Activated CD8-positive, alpha-beta memory T cell treated with anti-CD3 and anti-CD28 coated beads, Interleukin-2, amount 50 U/mL, for 24 hours (primary cell): ENCODE data around the gene PIAS4.

Source experiments
- DNase-seq: peaks from one replicate; pipeline ENCODE4 v3.0.0-alpha.2; 2020; ENCODE audit errors: extremely low read depth

PIAS4 gene

DNA sequence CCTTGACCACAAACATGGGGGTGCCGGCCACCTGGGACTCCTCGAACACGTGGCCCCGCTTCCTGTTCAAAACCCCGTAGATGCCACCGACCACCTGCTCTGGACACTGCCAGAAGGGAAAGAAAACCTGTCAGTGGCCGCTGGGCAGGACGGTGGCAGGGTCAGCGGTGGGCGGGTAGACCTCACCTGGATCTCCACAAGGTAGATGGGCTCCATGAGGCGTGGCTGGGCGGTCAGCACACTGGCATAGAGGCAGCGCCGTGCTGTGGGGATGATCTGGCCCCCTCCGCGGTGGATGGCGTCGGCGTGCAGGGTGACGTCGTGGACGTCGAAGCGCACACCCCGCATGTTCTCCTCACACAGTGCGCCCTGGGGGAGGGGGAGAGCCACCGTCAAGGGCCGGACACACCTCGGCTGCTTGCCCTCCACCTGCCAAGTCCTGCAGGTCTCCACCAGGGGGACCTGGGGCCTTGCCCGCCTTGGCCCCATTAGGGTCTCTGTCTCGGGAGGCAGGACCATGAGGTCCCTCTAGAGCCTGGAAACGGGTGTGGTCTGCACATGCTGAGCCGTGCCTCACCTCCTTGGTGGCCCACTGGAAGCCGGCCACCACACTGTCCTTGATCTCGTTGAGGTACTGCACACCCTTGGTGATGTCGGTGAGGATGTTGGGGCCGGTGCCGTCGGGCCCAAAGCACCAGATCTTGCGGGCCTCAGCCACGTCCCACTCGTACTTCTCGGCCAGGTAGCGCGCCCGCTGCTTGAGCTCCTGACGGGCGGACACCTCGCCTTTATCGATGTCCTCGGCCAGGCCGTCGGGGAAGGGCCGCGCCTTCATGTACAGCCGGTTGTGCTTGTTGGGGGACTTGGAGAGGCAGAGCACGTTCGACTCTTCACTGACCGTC lies 30.0 kb upstream of the PIAS4 start:
- DNase-seq: no peak

DNA sequence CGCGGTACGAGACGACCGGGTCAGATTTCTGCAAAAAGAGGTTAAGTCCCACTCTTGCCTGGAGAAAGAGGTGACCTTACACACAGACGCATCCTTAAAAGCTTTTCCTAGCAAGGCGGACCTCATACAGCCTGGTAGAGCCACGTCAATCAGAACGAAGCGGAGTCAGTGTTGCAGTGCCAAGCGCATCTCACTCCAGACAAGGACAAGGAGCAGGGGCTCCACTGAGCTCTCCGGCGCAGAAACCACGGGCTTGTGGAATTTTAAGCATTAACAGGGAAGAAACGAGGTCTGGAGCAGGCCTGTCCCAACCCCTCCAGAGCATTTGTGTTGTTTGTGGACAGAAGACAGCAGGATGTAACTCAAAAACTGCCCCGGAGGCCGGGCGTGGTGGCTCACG lies 29.4 kb upstream of the PIAS4 start:
- DNase-seq: no peak

DNA sequence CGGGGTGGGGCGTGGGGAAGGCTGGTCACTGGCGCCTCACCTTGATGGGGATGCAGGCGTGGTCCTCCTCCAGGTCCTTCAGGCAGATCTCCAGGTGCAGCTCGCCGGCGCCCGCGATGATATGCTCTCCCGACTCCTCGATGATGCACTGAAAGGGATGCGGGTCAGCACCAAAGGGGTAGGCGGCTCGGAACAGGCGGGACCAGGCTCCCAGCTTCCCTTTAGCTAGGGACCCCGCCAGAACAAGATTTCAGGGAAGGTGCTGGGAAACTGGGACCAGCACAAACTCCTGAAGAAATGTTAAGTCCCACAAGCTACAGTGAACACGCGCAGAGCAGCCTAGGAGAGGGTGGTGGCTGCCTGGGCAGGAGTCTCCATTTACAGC lies 28.3 kb upstream of the PIAS4 start:
- no peak for DNase-seq

DNA sequence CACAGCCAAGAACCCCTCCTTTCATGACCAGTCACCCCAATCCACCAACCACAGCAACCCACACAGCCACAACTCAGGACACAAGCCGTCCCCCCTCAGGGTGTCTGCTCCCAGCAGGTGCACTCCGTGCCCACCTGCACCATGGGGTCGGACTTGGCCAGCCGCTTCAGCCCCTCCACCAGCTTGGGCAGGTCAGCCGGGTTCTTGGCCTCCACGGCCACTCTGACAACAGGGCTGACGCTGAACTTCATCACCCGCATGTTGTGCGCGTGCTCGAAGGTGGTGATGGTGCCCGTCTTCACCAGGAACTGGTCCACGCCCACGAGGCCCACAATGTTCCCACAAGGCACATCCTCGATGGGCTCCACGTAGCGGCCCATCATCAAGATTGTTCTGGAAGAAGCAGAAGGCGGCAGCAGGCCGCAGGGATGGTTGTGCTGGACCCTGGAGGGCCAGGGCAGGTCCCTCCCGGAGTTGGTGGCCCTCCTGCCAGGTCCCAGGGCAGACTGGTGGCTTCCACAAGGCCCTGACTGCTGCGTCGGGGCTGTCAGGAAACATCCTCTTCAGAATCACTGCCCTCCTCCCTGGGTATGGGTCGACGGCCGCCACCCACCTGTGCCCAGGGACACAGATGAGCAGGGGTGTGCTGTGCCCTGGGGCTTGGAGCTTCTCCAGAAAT lies 27.7 kb upstream of the PIAS4 start:
- DNase-seq: no peak

DNA sequence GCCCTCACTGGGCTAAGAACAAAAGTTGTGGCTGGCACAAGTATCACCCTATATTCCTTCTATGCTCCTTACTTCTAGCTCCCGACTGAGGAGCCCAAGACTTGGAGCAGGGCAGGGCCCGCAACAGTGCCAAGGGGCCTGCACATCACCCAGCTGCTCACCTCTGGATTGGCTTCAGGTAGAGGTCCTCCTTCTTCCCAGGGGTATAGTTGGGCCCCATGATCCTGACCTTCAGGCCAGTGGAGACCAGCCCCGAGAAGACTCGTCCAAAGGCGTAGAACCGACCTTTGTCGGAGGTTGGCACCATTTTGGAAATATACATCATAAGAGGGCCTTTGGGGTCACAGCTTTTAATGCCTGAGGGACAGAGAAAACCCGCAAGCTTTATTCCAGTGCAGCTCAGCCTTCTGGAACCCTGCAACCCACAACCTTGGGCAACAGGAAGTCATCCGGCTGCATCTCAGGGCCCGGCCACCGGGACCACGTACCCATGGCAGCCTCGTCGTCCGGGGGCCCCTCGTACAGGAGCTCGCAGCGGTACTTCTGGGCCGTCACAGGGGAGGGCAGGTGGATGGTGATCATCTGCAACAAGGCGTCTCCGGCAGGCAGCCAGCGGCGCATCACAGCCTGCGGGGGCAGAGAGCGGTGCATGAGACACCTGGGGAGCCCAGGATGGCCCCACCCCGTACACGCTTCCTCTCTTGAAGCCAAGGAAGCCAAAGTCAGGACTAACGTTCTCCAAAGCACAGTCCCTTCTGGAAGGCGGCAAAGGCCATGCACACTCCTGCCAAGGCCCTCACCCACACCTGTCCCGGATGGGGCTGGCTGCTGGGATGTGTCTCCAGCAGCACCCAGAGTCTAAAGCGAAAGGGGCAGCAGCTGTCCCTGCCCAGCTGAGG lies 26.9 kb upstream of the PIAS4 start:
- no peak for DNase-seq

DNA sequence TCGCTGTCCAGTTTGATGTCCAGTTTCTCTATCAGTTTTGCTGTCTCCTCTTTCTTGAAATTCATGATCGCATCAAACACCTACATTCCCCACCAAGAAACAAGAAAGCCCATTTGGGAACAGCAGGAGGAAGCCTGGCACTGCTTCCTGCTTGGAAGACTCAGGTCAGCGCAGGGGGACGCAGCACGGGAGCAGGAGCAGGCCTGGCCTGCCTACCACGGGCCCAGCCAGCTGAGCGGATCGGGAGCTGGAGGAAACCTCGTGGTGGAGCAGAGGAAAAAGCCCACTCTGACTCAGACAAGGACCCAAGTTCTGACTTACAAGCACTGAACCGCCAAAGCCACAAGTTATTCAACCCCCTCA lies 26.2 kb upstream of the PIAS4 start:
- no peak for DNase-seq

DNA sequence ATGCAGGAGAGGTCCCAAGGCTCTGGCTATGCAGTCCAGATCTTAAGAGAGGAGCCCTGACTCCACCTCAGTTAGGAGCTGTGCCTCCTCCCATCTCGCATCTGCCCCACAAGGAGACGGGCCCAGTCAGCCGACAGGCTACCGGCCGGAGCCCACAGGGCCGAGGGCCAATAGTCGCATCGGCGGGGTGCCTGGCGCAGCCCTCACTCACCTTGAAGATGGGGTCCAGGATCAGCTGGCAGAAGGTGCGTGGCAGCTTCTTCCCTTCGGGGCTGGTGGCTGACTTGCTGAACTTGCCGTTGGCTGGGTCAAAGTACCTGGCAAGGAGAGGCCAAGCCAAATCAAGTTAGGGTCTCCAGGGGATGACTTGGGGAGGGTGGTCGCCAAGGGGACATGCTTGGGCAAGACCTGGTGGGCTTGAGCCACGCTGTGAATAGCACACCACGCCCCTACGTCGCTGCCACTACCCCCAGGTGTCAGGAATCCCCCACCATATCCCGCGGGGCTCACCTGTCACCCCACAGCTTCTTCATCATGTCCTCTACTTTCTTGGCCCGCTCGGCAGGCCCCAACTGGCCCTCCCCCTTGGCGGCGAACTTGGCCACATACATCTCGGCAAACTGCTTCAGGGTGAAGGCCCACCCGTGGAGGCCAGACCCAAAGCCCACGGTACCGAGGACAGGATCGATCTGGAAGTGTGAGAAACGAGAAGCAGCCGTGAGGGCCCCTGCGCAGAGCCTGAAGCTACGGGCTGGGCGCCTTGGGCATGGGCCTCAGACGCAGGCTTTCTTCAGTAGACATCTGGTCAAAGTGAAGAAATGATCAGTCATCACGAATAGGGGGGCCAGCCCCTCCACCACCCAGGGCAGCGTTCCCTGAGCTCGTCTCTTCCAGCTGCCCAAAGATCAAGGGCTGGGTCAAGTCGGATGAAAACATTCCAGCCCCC lies 25.5 kb upstream of the PIAS4 start:
- DNase-seq: no peak

DNA sequence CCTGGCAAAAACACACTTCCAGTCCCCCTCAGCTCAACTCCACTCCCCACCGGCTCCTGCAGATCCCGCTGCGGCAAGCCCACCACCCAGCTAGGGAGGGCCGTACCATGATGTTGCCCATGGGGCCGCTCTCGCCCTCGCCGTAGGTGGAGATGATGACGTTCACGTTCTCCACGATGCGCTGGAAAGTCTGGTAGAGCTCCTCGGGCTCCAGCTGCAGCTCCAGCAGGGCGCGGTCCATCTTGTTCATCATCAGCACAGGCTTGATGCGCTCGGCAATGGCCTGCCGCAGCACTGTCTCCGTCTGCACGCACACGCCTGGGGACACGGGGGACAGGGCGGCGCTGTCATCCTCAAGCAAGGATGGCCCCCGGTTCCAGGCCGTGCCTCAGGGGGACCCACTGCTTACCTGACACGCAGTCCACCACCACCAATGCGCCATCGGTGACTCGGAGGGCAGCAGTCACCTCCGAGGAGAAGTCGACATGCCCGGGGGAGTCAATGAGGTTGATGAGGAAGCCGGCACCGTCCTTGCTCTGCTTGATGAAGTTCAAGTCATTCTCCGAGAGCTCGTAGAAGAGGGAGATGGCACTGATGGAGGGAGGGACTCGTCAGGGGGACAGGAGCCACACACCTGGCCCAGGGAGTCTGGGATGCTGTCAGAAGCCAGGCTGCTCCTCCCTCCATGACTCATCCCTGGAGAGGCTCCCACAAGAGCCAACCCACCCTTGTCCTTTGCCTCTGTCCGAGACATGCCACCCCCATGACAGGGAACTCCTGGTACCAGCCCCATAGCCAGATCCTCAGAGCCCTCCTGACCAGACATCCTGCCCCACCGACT lies 24.6 kb upstream of the PIAS4 start:
- no peak for DNase-seq

DNA sequence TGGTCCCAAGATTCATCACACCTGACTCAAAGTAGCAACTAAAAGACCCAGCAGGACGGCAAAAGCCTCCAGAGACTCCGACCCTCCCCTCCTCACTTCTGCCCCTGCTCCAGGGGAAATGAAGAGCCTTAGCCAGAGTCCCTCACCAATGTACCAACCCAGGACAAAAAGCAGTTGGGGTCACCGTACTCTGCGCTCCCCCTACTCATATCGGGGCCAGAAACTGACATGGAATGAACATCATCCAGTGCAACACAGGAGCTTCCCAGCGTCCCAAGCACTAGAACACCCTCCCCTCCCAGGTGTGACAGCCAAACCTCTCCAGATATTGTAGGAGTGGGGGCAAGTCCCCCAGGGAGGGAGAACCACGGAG lies 24.0 kb upstream of the PIAS4 start:
- no peak for DNase-seq

DNA sequence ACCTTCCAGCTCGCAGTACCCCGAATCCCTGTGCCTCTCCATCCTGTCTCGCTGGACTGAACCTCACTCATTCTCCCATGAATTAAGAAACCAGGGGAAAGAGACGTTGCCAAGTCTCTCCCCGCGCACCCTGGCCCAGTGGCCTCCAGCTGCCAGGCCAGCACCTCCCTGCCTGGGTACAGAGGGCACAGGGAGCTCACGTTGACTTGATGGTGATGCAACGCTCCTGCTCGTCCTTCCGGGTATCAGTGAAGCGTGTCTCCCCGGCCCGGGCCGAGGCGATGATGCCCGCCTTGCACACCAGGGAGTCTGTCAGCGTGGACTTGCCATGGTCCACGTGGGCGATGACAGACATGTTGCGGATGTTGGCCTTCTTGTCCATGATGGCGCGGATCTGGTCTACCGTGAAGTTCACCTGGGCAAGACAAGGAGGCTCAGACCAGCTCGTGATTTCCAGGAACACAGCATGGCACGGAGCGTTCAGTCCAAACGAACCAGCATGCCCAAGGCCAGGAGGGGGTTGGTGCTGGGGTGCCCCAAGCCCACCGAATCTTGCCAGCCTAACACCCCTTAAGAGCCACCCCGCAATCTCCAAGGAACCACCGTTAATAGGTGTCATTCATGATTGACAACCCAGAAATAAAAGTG lies 23.5 kb upstream of the PIAS4 start:
- DNase-seq: no peak

DNA sequence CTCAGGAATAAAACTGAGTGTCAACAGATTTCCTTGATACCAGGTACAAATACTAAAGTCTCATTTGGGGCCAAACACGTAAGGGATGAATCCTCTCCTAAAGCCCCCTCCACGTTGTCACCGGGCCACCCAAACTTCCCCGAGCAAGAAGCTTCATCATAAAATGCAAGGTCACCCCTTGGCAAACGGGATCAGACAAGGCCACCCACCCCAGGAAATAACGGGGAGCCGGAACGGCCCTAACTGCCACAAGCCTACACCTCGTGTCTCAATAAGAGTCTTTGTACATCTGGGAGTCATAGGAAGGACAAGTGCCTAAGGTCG lies 23.0 kb upstream of the PIAS4 start:
- no peak for DNase-seq

DNA sequence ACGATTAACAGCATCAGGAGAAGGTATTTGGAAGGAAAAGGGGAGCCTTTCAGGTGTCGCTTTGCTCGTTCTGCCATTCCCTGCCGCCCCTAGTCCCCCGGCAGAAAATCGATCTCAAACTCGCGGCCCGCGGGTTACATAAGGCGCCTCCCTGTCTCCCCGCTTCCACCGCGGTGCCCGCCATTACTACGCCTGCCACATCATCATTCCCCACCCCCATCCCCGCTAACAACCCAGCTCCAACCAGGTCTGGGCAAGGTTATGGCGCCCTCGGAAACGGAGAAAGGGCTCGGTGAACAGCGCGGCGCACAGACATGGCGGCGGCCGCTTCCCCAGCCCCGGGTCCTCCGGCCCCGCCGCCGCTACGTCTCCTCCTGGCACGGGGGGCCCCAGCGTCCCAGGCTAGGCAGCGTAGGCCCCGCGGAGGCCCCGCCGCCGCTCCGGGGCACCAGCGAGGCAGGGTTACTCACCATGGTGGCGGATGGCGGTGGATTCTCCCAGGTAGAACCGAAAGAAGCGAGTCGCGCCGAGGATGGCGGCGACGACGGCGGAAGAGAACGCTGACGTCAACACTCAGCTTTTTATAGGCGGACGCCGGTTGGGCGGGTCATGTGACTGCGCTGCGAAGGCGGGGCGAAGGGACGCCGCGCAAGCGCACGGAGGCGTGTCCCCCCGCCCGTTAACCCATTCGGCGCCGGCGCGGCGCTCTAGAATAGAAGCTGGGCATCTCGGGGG lies 22.5 kb upstream of the PIAS4 start, which contains the start of gene EEF2:
Gene EEF2 (minus strand): TSS at position 556 of the 735 bp plus-strand sequence. CDS start 83 bp downstream, at position 473.
- DNase-seq: peak; percentile 67

DNA sequence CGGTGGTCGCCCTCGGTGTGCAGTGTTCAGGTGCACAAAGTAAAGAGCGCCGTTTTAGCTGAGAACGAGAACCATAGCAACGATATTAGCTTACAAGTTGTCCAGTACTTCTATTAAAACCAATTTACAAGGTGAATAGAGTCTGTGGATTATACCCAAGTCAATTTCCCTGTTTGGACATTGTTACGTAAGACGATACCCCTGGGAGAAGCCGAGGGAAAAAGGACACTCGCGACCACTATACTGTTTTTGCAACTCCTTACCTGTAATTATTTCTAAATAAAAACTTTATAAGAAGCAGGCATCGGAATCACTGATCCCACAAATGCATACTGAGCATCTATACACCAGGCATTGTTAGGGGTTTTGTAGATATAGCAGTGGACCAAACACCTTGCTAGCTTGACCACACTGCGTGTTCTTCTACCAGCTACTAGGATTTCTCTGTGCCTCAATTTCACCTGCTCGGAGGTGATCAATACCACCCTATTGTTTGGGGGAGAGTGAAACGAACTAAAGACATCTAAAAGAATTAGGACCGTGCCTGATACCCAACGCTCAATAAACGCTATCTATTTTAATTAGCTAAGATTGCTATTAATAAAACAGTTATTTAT lies 21.8 kb upstream of the PIAS4 start:
- no peak for DNase-seq

DNA sequence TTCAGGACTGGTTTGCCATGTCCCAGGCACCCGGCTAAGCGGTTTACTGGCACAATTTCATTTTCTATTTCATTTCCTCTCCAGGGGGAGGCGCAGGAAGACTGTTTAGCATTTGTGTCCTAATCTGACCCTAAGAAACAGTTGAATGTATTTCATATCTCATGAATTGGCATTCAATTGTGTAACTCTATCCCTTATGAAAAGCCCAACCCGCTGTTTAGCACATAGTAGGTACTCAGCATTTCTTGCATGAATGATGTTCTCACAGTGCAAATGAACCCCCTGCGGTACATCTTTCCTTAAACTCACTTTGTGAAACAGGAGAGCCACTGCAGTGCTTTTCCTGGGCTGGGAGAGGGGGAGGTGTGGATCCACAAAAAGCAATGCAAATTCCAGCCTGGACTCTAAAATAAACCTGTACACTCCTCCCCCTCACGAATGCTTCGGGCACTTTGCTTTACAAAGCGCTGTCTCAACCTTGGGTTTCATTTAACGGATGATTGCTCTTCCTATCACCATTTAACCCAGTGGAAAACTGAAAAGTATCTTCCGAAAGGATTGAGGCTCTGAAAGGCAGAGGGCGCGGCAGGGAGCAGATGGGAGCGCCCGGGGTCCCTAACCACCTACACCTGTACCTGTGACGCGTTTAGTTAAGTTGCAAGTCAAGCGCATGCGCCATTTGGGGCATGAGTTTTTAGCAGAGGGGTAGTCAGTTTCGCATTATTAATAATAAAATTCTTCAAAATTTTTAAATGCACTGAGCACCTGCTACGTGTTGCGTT lies 21.1 kb upstream of the PIAS4 start:
- no peak for DNase-seq

DNA sequence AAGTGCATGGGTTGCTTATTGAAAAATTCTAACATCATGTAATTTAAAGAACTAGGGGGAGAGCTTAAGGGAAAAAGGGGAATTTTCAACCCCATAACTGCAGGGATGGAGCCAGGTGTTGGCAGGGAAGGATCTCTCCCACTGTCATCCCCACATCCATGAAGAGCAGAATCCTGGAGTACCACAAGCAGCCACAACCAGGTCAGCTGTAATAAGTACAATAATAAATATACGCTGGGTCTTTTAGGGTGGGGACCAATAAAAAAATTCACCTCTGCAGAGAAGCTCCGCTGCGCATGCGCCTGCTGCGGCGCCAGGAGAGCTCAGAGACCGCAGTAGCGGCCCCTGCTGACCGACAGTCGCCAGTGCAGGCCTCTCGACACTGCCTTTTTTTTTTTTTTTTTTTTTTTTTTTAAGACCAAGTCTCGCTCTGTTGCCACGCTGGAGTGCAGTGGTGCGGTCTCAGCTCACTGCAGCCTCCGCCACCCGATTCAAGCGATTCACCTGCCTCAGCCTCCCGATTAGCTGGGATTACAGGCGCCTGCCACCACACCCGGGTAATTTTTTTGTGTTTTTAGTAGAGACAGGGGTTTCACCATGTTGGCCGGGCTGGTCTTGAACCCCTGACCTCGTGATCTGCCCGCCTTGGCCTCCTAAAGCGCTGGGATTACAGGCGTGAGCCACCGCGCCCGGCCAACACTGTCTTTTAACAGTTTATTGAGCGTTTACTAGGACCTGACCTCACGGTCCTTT lies 19.7 kb upstream of the PIAS4 start:
- DNase-seq: peak; percentile 73

DNA sequence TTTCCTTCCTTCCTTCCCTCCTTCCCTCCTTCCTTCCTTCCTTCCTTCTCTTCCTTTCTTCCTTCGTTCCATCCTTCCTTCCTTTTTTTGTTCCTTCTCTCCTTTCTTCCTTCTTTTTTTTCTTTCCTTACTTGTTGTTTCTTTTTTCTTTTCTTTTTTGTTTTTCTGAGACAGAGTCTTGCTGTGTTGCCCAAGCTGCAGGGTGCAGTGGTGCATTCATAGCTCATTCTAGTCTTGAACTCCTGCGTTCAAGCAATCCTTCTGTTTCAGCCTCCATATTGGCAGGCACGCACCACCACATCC lies 16.8 kb upstream of the PIAS4 start:
- no peak for DNase-seq

DNA sequence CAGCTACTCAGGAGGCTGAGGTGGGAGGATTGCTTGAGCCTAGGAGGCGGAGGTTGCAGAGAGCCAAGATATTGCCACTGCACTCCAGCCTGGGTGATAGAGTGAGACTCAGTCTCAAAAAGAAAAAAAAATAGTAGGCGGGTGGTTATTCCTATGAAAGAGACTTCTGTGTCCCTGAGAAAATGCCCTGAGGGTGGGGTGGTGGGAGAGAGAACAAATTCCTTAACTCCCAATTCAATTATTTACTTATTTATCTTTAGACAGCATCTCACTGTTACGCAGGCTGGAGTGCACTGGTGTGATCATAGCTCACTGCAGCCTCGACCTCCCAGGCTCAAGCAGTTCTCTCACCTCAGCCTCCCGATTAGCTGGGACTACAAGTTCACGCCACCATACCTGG lies 11.9 kb upstream of the PIAS4 start:
- no peak for DNase-seq
